WTC11 (cell line): Measurements from ENCODE around the gene HPS5. TPM values are rescaled to one million over a fixed set of nuclear protein-coding genes. Genes with fewer than 3 reads are reported as not detected.

Experiments used
- ATAC-seq: fragments of 200-7000 bp; cut with Tn5 transposase; 2 replicates; pipeline ENCODE4 v1.10.0; 2021; ENCODE audit warnings: mild to moderate bottlenecking, moderate library complexity
- CTCF ChIA-PET: fragments of 300-600 bp; sonication (Branson Sonifier 250); formaldehyde crosslinking; loops from one replicate; lab custom pipeline; 2021; ENCODE audit warnings: antibody characterized with exemption; lab: Charles Lee
- POLR2A ChIA-PET: fragments of 350-600 bp; sonication (Branson Sonifier 250); formaldehyde crosslinking; loops from one replicate; lab custom pipeline; 2021; ENCODE audit warnings: antibody characterized with exemption; lab: Charles Lee
- DNase-seq: peaks from one replicate; pipeline ENCODE4 v3.0.0; 2021; ENCODE audit warnings: low spot score
- H3K27ac Mint-ChIP-seq: 2 replicates; pipeline ENCODE4 v1.8.0; 2021; ENCODE audit warnings: mixed read lengths
- H3K27me3 Mint-ChIP-seq: 2 replicates; pipeline ENCODE4 v1.8.0; 2021; ENCODE audit warnings: low read depth, mild to moderate bottlenecking, moderate library complexity, mixed read lengths
- H3K36me3 Mint-ChIP-seq: 2 replicates; pipeline ENCODE4 v1.8.0; 2021; ENCODE audit warnings: mixed read lengths
- H3K4me1 Mint-ChIP-seq: 2 replicates; pipeline ENCODE4 v1.8.0; 2022; ENCODE audit warnings: mixed read lengths
- H3K4me3 Mint-ChIP-seq: 2 replicates; pipeline ENCODE4 v1.8.0; 2021; ENCODE audit warnings: mild to moderate bottlenecking, moderate library complexity, mixed read lengths
- H3K9me3 Mint-ChIP-seq: 2 replicates; pipeline ENCODE4 v1.8.0; 2021; ENCODE audit warnings: mixed read lengths
- CREM ChIP-seq: sonication (generic); formaldehyde crosslinking; IDR thresholded peaks from 2 replicates; pipeline ENCODE4 v1.8.1; 2022; ENCODE audit warnings: mild to moderate bottlenecking, missing genetic modification reagents, moderate library complexity
- EMX1 ChIP-seq: fragments of 250-450 bp; sonication (Bioruptor Pico); IDR thresholded peaks from 2 replicates; pipeline ENCODE4 v1.8.0; 2021; ENCODE audit warnings: mild to moderate bottlenecking
- GABPB1 ChIP-seq: sonication (generic); formaldehyde crosslinking; IDR thresholded peaks from 2 replicates; pipeline ENCODE4 v1.8.1; 2023; ENCODE audit warnings: mild to moderate bottlenecking, missing genetic modification reagents
- GRHL2 ChIP-seq: fragments of 250-450 bp; sonication (Bioruptor Pico); IDR thresholded peaks from 2 replicates; pipeline ENCODE4 v1.8.0; 2022; ENCODE audit warnings: mild to moderate bottlenecking, moderate library complexity; ENCODE audit not compliant: insufficient replicate concordance, severe bottlenecking
- GTF2I ChIP-seq: fragments of 250-450 bp; sonication (Bioruptor Pico); conservative IDR thresholded peaks from 2 replicates; pipeline ENCODE4 v1.4.0; 2021; ENCODE audit warnings: mild to moderate bottlenecking
- HMGA2 ChIP-seq: fragments of 250-450 bp; sonication (Bioruptor Pico); IDR thresholded peaks from 2 replicates; pipeline ENCODE4 v1.4.0; 2021; ENCODE audit warnings: mild to moderate bottlenecking, moderate library complexity
- KAT7 ChIP-seq: sonication (generic); formaldehyde crosslinking; IDR thresholded peaks from 2 replicates; pipeline ENCODE4 v1.8.1; 2023; ENCODE audit warnings: missing genetic modification reagents, mild to moderate bottlenecking, borderline replicate concordance
- MXD4 ChIP-seq: fragments of 250-450 bp; sonication (Bioruptor Pico); IDR thresholded peaks from 2 replicates; pipeline ENCODE4 v1.8.0; 2021; ENCODE audit warnings: mild to moderate bottlenecking, moderate library complexity, borderline replicate concordance
- NR3C1 ChIP-seq: sonication (generic); formaldehyde crosslinking; conservative IDR thresholded peaks from 2 replicates; pipeline ENCODE4 v1.8.1; 2023; ENCODE audit warnings: low read depth, mild to moderate bottlenecking, missing genetic modification reagents
- RORB ChIP-seq: fragments of 250-450 bp; sonication (Bioruptor Pico); IDR thresholded peaks from 2 replicates; pipeline ENCODE4 v1.9.0; 2021; ENCODE audit warnings: mild to moderate bottlenecking
- SMAD3 ChIP-seq: sonication (generic); formaldehyde crosslinking; IDR thresholded peaks from 2 replicates; pipeline ENCODE4 v1.8.0; 2022; ENCODE audit warnings: missing genetic modification reagents, mild to moderate bottlenecking, borderline replicate concordance
- TP53 ChIP-seq: sonication (generic); formaldehyde crosslinking; IDR thresholded peaks from 2 replicates; pipeline ENCODE4 v1.8.1; 2023; ENCODE audit warnings: mild to moderate bottlenecking, missing genetic modification reagents
- ZBTB21 ChIP-seq: sonication (generic); formaldehyde crosslinking; IDR thresholded peaks from 2 replicates; pipeline ENCODE4 v1.8.1; 2023; ENCODE audit warnings: mild to moderate bottlenecking, missing genetic modification reagents, borderline replicate concordance
- ZNF219 ChIP-seq: sonication (generic); formaldehyde crosslinking; IDR thresholded peaks from 2 replicates; pipeline ENCODE4 v1.8.0; 2023; ENCODE audit warnings: missing genetic modification reagents, mild to moderate bottlenecking, borderline replicate concordance
- ZNF396 ChIP-seq: fragments of 250-450 bp; sonication (Bioruptor Pico); IDR thresholded peaks from 2 replicates; pipeline ENCODE4 v1.8.0; 2021; ENCODE audit warnings: mild to moderate bottlenecking, moderate library complexity, borderline replicate concordance
- ZNF416 ChIP-seq: fragments of 250-450 bp; sonication (Bioruptor Pico); IDR thresholded peaks from 2 replicates; pipeline ENCODE4 v1.9.0; 2021; ENCODE audit warnings: mild to moderate bottlenecking, inconsistent platforms
- total RNA-seq: library from RNA; stranded (reverse); gene quantifications from 3 replicates; pipeline ENCODE4 v1.2.3, GENCODE V29; 2021
- TF ChIP-seq, protein P1 (sequence below): sonication (generic); formaldehyde crosslinking; IDR thresholded peaks from 2 replicates; pipeline ENCODE4 v1.8.1; 2023; ENCODE audit warnings: mild to moderate bottlenecking, missing genetic modification reagents
- TF ChIP-seq, protein P2 (sequence below): sonication (generic); formaldehyde crosslinking; IDR thresholded peaks from 2 replicates; pipeline ENCODE4 v1.8.1; 2023; ENCODE audit warnings: mild to moderate bottlenecking, missing genetic modification reagents, moderate library complexity
- TF ChIP-seq, protein P3 (sequence below): fragments of 250-450 bp; sonication (Bioruptor Pico); IDR thresholded peaks from 2 replicates; pipeline ENCODE4 v1.9.0; 2021; ENCODE audit warnings: mild to moderate bottlenecking, borderline replicate concordance
- TF ChIP-seq, protein P4 (sequence below): fragments of 250-450 bp; sonication (Bioruptor Pico); IDR thresholded peaks from 2 replicates; pipeline ENCODE4 v1.9.0; 2021; ENCODE audit warnings: mild to moderate bottlenecking

HPS5 gene
- total RNA-seq, 1 experiment from 2014 or later, result 14.9 TPM

DNA sequence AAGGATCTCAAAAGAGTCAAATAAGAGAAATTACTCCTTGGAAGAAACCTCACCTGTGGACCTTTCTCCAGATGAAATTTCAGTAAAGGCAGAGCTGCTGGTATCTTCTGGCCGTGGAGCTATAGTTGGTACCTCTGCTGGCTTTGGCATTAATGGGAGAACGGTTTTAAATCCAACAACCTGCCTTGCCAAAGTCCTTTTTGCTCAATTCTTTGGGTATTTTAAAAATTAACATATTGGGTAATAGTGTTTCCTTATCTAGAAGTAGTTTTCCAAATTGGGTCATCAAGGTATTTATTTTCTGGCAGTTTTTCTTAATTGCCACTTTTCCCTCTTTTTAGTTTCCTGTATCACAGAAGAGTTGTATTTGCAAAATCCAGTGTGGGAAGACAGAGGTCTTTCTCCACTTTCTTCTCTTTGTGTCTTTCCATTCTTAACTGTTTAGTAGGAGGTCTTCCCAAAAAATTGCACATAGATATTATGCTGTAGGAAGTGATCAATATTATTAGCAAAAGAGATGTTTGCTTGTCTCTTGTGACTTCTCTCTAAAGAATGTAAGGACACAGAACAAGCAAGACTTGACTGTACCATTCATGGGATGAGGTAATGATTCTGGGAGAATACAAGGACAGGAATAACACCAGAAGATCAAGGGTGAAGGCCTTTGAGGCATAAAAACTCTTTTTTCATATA, 85.1 kb downstream of the HPS5 start, which contains the start of gene SAA4:
Gene SAA4 (minus strand): TSS at position 139 of the 693 bp plus-strand sequence. CDS start 876 bp downstream, outside the sequence.
- DNase-seq, result no peak
- H3K27me3 Mint-ChIP-seq, result peaks cover 14% of the 10 kb centered on the region; the same call in 1 of the 2 replicates
- CTCF ChIA-PET, result interaction anchor here (1.8 kb wide), 1 partner anchor 121 kb away, joined by 4 read pairs; no protein-coding TSS in a partner anchor
- peak; percentile 46; the same call in 1 of the 2 replicates for TF ChIP-seq GABPB1
- TF ChIP-seq ZNF219 (CRISPR knock-in tag), result no peak
- no peak within 1 kb of the TSS for H3K4me3 Mint-ChIP-seq
- H3K4me1 Mint-ChIP-seq, result no peaks in the 10 kb centered on the region
- no peak for ATAC-seq
- H3K36me3 Mint-ChIP-seq, result no peaks in the 10 kb centered on the region
- no peak within 1 kb of the TSS for H3K27ac Mint-ChIP-seq
- POLR2A ChIA-PET, result no interaction called here
- peaks cover 4% of the 10 kb centered on the region for H3K9me3 Mint-ChIP-seq

DNA sequence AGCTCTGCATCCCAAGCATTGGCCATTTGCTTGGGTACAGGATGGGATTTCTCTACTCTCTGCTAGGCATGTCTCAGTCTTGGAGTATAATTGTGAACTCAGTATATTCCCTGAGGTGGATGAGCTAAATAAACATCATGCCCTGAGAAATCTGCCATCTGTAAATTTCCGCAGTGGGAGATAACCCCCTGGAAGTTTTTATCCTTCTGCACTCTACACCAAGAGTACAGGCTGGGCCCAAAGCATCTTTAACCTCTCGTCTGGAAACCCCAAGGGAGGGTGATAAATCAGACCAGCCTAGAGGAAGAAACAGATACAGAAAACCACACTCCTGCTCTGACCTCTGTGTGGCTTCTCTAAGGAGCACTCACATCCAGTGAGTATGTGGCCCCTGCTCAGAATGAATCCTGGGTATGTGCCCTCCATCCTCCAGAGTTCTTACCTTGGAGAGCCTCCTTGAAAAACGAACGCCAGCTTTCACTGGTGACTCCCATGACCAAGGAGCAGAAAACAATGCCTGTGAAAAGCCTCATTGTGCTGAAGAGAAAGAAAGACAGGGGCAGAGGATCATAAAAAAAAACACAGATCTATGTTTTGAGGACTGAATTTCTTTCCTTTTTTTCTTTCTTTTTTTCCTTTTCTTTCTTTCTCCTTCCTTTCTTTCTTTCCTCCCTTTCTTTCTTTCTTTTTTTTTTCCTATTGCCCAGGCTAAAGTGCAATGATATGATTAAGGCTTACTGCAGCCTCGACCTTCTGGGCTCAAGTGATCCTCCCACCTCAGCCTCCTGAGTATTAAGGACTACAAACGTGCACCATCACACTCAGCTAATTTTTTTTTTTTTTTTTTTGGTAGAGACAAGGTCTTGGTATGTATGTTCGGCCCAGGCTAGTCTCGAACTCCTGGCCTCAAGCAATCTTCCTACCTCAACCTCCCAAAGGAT, 86.3 kb downstream of the HPS5 start:
- DNase-seq (no peak), ATAC-seq (no peak; the same call in 1 of the 2 replicates)
- peaks cover 14% of the 10 kb centered on the region; the same call in 1 of the 2 replicates for H3K27me3 Mint-ChIP-seq
- no peak overlapping the region for H3K27ac Mint-ChIP-seq
- H3K36me3 Mint-ChIP-seq, result no peaks in the 10 kb centered on the region
- ChIA-PET POLR2A (interaction anchor here (0.6 kb wide), 1 partner anchor 329 kb away, joined by 4 read pairs; no protein-coding TSS in a partner anchor), CTCF (interaction anchor here (2.8 to 3.1 kb wide), 2 partner anchors 8 to 32 kb away, joined by 11 to 17 read pairs; no protein-coding TSS in a partner anchor)
- H3K4me3 Mint-ChIP-seq, result no peak overlapping the region
- TF ChIP-seq, protein P1, sequence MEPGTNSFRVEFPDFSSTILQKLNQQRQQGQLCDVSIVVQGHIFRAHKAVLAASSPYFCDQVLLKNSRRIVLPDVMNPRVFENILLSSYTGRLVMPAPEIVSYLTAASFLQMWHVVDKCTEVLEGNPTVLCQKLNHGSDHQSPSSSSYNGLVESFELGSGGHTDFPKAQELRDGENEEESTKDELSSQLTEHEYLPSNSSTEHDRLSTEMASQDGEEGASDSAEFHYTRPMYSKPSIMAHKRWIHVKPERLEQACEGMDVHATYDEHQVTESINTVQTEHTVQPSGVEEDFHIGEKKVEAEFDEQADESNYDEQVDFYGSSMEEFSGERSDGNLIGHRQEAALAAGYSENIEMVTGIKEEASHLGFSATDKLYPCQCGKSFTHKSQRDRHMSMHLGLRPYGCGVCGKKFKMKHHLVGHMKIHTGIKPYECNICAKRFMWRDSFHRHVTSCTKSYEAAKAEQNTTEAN (CRISPR knock-in tag), result no peak
- TF ChIP-seq HMGA2, result no peak
- no peak for TF ChIP-seq TP53 (CRISPR knock-in tag)
- no peak for TF ChIP-seq RORB (CRISPR knock-in tag)
- TF ChIP-seq MXD4 (CRISPR knock-in tag), result no peak
- TF ChIP-seq NR3C1 (CRISPR knock-in tag), result no peak
- no peak for TF ChIP-seq SMAD3 (CRISPR knock-in tag)
- TF ChIP-seq CREM (CRISPR knock-in tag), result no peak
- no peak for TF ChIP-seq ZBTB21 (CRISPR knock-in tag)
- no peak for TF ChIP-seq ZNF416 (CRISPR knock-in tag)
- no peak for TF ChIP-seq ZNF396 (CRISPR knock-in tag)
- TF ChIP-seq KAT7 (CRISPR knock-in tag), result no peak
- TF ChIP-seq, protein P2, sequence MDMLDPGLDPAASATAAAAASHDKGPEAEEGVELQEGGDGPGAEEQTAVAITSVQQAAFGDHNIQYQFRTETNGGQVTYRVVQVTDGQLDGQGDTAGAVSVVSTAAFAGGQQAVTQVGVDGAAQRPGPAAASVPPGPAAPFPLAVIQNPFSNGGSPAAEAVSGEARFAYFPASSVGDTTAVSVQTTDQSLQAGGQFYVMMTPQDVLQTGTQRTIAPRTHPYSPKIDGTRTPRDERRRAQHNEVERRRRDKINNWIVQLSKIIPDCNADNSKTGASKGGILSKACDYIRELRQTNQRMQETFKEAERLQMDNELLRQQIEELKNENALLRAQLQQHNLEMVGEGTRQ, result no peak
- TF ChIP-seq GRHL2 (CRISPR knock-in tag), result no peak
- TF ChIP-seq EMX1, result no peak
- TF ChIP-seq, protein P3, sequence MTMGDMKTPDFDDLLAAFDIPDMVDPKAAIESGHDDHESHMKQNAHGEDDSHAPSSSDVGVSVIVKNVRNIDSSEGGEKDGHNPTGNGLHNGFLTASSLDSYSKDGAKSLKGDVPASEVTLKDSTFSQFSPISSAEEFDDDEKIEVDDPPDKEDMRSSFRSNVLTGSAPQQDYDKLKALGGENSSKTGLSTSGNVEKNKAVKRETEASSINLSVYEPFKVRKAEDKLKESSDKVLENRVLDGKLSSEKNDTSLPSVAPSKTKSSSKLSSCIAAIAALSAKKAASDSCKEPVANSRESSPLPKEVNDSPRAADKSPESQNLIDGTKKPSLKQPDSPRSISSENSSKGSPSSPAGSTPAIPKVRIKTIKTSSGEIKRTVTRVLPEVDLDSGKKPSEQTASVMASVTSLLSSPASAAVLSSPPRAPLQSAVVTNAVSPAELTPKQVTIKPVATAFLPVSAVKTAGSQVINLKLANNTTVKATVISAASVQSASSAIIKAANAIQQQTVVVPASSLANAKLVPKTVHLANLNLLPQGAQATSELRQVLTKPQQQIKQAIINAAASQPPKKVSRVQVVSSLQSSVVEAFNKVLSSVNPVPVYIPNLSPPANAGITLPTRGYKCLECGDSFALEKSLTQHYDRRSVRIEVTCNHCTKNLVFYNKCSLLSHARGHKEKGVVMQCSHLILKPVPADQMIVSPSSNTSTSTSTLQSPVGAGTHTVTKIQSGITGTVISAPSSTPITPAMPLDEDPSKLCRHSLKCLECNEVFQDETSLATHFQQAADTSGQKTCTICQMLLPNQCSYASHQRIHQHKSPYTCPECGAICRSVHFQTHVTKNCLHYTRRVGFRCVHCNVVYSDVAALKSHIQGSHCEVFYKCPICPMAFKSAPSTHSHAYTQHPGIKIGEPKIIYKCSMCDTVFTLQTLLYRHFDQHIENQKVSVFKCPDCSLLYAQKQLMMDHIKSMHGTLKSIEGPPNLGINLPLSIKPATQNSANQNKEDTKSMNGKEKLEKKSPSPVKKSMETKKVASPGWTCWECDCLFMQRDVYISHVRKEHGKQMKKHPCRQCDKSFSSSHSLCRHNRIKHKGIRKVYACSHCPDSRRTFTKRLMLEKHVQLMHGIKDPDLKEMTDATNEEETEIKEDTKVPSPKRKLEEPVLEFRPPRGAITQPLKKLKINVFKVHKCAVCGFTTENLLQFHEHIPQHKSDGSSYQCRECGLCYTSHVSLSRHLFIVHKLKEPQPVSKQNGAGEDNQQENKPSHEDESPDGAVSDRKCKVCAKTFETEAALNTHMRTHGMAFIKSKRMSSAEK (CRISPR knock-in tag), result no peak
- TF ChIP-seq, protein P4, sequence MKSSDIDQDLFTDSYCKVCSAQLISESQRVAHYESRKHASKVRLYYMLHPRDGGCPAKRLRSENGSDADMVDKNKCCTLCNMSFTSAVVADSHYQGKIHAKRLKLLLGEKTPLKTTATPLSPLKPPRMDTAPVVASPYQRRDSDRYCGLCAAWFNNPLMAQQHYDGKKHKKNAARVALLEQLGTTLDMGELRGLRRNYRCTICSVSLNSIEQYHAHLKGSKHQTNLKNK (CRISPR knock-in tag), result no peak
- TF ChIP-seq GTF2I, result no peak
- TF ChIP-seq, all 79 proteins: peak for 0
- no peaks in the 10 kb centered on the region for H3K4me1 Mint-ChIP-seq
- peaks cover 4% of the 10 kb centered on the region for H3K9me3 Mint-ChIP-seq
